IPS-NIHi11 (cell line): ENCODE measurements around the gene CNGB1.
"Not testable (repeated sequence)": the region's sequence is repeated elsewhere in the genome, so short reads cannot be mapped to it uniquely, and the experiment has no call there.

Experiments used
- DNase-seq: peaks from one replicate; pipeline ENCODE4 v3.0.0; 2012; ENCODE audit warnings: mixed read lengths, low spot score

CNGB1 gene

DNA sequence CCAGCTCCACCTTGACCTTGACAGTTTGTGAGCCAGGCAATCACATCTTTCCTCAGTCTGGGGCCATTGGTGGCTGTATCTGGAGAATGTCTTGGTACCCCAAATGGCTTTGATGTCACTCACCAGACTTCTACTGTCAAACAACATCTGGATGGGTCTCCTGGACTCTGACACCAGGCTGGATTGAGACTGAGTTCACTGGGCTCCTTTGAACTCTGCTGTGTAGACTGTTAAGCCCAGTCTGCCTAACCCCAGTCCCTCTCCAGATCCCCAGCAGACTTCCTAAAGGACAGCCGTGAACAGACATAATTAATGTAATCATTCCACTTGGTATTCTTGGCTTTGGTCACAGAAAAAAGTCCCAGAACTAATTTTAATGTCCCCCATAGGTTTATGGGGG is 84.5 kb downstream of the CNGB1 start:
- no peak for DNase-seq

DNA sequence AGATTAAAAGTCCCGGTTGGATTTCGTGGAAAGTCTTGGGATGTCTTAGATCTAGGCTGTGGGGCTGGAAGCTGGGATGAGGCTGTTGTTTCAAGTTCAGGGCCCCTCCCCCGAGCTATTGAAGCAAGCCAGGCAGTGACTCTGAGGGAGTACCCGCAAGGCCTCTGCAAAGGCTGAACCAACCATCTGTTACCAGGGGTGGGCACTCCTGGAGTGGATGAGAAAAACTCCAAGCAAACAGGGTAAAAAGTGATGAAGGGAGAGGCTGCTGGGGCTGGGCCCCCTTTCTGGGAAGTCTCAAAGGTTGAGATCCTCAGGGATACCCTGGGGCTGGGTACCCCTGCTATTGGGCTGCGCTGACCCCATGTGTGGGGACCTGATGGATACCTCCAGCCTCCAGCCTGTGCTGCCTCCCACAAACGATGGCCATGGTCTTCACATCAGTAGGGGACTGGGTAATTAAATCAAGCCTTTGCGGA is 86.2 kb downstream of the CNGB1 start:
- peak; percentile 35 for DNase-seq

DNA sequence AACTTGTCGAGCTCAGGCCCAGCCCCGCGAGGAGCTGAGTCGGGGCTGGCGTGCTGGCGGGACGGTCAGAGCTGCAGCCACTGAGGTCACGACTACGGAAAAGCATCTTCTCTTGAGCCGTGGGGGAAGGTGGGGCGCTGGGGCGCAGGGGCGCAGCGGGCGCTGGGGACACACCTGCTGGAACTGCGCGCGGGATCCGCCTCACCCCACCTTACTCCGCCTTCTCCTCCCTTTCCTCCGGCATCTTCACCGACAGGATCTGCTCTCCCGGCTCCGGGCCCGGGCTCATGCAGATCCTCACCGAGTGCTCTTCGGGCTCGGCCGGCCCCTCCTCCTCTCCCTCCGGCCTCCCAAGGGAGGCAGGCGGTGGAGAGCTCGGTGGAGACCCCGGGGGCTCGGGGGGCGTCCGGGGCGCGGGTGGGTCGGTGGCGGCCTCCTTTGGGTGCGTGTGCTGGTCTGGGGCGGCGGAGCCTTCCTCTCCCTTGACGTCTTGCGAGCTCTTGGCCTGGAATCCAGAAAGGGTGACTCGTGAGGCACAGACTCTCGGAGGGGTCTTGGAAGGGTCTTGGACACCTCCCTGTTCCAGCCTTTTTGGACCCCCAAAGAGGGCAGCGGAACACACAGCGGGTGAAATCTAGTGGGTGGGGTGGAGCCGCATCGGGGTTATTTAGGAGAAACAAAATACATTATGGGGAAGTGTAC is 86.8 kb downstream of the CNGB1 start:
- DNase-seq, result peak; percentile 46

DNA sequence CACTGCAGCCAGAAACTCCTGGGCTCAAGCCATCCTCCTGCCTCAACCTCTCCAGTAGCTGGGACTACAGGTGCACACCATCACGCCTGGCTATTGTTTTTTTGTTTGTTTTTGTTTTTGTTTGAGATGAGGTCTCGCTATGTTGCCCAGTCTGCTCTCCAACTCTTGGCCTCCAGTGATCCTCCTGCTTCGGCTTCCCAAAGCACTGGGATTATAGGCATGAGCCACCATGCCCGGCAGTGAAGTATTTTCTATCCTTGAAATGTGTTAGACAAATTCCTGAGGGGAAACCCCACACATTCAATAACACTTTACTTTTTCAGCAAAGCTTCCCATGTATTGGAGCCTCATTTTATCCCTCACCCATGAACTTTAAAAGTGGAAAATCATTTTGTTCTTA is 87.4 kb downstream of the CNGB1 start:
- no peak for DNase-seq

DNA sequence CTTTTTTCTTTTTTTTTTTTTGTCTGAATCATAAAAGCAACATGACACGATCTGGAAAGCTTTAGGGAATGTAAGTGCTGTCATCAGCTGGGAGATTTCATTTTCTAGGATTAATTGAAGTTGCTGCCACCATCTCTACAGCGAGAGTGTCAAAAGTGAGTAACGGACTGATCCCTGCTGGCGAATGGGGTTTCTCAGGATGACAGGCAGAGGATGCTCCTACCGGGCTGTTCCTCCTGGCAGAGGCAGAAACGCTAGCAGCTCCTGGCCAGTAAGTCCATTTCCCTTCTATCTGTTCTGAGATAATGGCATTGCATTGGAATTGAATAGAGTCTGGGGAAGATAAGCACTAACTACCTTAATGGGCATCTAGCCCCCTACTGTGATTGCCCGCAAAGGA is 88.1 kb downstream of the CNGB1 start:
- DNase-seq, result no peak

DNA sequence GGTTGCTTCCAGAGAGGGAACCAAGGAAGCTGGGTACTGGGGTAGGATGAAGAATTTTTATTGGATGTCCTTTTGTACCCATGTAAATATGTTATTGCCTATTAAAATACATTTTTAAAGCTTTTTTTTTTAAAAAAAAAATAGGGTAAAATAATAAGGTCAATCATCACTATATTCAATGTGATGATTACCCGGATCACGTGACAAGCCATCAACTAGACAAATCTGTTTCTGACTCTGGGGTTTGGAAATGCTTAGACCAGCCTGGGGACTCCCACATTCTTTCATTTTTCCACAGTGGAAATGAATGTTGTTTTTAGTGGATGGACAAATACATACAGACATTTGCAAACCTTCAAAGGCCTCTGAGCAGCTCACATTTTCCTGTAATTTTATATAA is 88.7 kb downstream of the CNGB1 start:
- DNase-seq, result no peak

DNA sequence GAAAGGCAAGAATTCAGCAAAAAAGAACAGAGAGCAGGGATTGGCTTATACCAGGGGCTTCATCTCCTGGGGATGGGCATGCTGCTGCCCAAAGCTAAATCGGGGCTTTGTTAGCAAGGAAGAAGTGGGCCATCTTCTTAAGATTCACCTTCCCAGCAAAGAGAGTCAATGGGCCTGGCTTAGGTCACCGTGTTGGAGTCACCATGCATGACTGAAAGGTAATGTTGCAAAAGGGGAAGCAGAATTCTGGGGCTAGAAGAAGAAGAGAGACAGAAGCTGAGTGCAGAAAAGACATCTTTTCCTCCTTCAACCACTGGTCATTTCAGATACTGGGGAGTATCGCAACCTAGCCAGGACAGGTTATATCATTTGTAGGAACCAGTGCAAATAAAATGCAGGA is 92.3 kb downstream of the CNGB1 start:
- DNase-seq, result no peak

DNA sequence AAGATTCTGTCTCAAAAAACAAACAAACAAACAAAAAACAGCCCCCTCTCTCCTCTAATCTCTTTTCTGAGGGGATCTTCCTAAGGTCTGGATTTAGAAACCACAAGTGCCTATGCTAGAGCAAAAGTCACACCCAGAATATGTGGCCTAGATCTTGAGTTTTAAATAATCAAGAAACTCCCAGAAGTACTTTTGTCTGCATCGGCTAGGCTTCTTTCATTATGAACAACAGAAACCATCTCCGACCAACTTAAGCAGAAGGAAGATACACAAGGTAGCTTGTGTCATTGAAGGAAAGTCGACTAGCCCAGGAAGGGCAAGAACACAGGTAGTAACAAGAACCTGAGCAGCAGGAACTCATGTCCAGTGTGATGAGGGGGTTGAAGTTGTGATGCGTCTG is 94.7 kb downstream of the CNGB1 start:
- no peak for DNase-seq

- DNase-seq, result no peak
These were observed 95.6 kb downstream of the CNGB1 start for GRCh38 chr16:57875347-57875746.

- DNase-seq, result peak; percentile 30
These were observed 97.7 kb downstream of the CNGB1 start for GRCh38 chr16:57873218-57873617.

DNA sequence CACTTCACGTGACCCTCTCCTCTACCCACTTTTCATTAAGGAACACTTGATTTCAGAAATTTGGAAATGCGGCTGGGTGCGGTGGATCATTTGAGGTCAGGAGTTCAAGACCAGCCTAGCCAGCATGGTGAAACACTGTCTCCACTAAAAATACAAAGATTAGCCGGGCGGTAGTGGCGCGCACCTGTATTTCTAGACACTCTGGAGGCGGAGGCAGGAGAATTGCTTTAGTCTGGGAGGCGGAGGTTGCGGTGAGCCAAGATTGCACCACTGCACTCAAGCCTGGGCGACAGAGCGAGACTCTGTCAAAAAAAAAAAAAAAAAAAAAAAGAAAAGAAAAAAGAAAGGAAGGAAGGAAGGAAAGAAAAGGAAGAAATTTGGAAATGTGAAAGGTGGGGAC is 98.2 kb downstream of the CNGB1 start:
- DNase-seq, result not testable (repeated sequence)

- DNase-seq, result no peak
These were observed 99.5 kb downstream of the CNGB1 start for GRCh38 chr16:57871456-57871855.

- no peak for DNase-seq
These were observed 100.0 kb downstream of the CNGB1 start for GRCh38 chr16:57870753-57871454.

DNA sequence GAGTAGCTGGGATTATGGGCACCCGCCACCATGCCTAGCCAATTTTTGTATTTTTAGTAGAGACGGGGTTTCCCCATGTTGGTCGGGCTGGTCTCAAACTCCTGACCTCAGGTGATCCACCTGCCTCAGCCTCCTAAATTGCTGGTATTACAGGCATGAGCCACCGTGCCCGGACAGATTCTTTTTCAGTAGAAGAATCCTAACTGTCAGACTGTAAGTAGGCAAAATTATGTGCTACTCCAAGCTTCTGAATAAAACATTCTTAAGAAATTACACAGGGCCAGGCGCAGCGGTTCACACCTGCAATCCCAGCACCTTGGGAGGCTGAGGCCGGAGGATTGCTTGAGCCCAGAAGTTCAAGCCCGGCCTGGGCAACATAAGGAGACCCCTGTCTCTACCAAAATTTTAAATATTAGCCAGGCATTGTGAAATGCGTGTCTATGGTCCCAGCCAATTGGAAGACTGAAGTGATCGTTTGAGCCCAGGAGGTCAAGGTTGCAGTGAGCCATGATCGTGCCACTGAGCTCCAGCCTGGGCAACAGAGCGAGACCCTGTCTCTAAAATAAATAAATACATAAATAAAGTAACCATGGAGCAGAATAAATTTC is 101.9 kb downstream of the CNGB1 start:
- DNase-seq, result no peak

DNA sequence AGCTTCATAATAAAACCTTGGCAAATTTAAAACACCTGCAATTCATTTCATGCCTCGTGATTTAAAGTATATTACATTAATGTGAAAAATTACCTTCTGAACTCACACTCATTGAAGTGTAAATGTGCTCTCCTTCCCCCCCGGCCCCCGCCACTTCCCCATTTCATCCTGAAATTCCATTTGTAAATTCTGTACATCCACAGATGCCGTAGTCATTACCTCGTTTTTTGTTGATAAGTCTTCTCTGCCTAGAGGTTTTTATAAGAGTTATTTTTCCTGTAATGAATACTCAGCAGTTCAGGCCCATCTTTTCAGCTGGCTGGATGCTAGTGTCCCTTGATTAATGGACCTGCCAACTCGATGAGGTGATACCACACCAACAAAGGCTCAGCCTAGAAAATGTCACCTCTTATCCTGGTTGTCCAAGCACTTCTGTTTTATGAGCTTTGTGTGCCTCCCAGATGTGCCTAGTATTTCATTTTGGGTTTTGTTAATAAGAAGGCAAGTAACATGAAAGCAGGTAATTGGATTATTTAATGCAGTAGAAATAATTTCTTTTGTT is 103.8 kb downstream of the CNGB1 start:
- DNase-seq, result no peak

- no peak for DNase-seq
These were observed 104.4 kb downstream of the CNGB1 start for GRCh38 chr16:57866529-57866918.

DNA sequence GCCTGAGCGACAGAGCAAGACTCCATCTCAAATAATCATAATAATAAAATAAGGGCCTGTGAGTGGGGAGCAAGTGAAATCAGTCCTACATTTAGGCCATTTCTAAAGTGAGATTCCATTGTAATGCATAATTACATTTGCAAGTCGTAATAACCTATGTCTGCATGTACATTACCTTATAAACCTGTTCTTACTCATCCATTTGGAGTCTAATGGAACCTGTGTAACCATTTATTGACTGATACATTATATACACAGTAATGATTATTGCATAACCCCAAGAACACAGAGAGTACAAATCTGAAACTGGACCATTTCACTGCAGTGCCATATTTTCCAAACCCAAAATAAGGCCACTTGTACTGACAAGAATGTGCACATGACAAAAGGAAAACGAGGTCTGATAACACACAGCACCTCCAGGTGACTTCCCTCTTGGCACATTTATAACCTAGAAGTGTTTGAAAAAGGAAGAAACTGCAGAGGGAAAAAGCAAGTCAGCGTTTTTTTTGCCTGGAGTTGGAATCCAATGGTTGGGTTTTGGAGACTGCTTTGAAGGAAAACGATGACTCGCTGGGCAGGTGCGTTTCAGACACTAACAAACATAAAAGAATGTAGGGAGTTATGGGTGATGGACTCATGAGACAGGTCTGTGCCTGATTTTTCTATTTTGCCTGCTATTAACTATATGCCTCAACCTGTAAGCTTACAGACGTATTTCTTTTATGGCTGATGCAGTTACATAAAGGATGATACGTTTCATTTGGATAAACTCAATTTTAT is 105.0 kb downstream of the CNGB1 start:
- no peak for DNase-seq

- peak; percentile 61 for DNase-seq
These were observed 107.3 kb downstream of the CNGB1 start for GRCh38 chr16:57863434-57864160.

DNA sequence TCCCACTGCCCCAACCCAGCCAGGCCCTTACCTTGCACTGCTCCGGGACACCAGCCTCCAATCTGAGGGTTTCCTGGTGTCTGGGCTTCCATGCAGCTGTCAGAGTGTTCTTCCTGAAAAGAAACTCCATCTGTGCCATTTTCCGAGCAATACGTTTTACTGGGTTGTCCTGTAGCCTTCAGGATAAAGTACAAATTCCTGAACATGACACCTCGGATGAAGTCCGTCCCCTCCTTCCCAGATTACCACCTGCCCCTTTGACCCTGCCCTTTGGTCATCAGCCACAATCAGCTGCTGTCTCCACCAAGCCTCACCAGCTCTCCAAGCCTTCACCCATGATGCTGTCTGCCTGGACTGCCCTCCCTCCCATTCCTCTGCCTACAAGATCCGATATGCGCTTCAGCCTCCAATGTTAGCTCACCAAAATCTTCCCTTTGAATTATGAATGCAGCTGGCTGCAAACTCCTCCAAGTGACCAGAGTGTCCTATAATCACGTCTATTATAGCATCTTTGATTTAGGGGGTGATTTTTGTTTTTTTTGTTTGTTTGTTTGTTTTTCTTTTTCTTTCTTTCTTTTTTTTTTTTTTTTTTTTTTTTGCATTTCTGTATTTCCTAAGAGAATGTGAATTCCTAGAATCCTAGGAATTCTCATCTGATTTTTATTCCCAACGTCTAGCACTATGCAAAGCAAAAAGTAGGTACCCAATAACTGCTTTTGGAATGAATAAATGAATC is 108.1 kb downstream of the CNGB1 start:
- DNase-seq, result no peak

DNA sequence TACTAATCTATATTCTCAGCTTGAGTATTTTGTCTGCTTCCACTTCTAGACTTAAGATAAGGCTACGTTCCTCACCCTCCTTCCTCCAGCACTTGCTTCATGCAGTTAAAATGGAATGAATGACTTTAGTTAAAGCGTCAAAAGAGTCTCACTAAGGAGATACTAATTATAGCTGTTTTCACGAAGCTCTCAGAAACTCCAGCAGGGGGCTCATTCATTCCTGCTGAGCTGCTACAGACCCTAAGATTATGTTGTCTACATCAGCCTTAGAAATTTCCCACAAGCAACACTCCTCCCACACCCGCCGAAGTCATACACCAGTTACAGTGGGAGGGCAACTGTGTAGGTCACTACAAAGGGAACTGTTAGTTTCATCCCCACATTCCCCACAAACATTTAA is 111.6 kb downstream of the CNGB1 start:
- no peak for DNase-seq

GRCh38 chr16:57858635-57859034 is 112.3 kb downstream of the CNGB1 start:
- no peak for DNase-seq
